Astrocyte (in vitro differentiated cells and primary cell): ENCODE data around the gene UBTF. TPM values are rescaled to one million over a fixed set of nuclear protein-coding genes. Genes with fewer than 3 reads are reported as not detected.

Experiments used
- DNase-seq: peaks from one replicate; pipeline ENCODE4 v3.0.0-alpha.2; 2010; ENCODE audit warnings: low read depth
- FAIRE-seq: peaks from 2 replicates; lab custom pipeline; 2011; peaks lifted over from hg19 to GRCh38; lab: Jason Lieb, UNC
- H2AFZ ChIP-seq: 2 replicates; pipeline ENCODE4 v1.6.0; 2012; ENCODE audit warnings: low read depth, low read length, inconsistent platforms
- H3K27ac ChIP-seq: 2 replicates; pipeline ENCODE4 v1.5.1; 2011; ENCODE audit warnings: low read depth, low read length, inconsistent platforms
- H3K27me3 ChIP-seq: 2 replicates; pipeline ENCODE4 v1.6.0; 2011; ENCODE audit warnings: low read length, inconsistent platforms; ENCODE audit not compliant: insufficient read depth
- H3K36me3 ChIP-seq: 2 replicates; pipeline ENCODE4 v1.5.1; 2011; ENCODE audit warnings: low read length, inconsistent platforms; ENCODE audit not compliant: insufficient read depth
- H3K4me1 ChIP-seq: 2 replicates; pipeline ENCODE4 v1.5.1; 2011; ENCODE audit warnings: low read length, inconsistent platforms; ENCODE audit not compliant: insufficient read depth
- H3K4me2 ChIP-seq: 2 replicates; pipeline ENCODE4 v1.6.0; 2012; ENCODE audit warnings: low read length, inconsistent platforms
- H3K4me3 ChIP-seq: 2 replicates; pipeline ENCODE4 v1.5.1; 2011; ENCODE audit warnings: low read depth, mild to moderate bottlenecking, low read length, inconsistent platforms; ENCODE audit not compliant: insufficient read depth
- H3K79me2 ChIP-seq: 2 replicates; pipeline ENCODE4 v1.6.0; 2012; ENCODE audit warnings: mild to moderate bottlenecking, low read length, inconsistent platforms; ENCODE audit not compliant: insufficient read depth
- H3K9ac ChIP-seq: 2 replicates; pipeline ENCODE4 v1.6.0; 2012; ENCODE audit warnings: mild to moderate bottlenecking, low read length, inconsistent platforms
- H3K9me3 ChIP-seq: 2 replicates; pipeline ENCODE4 v1.5.1; 2012; ENCODE audit warnings: low read depth, mild to moderate bottlenecking, low read length, inconsistent platforms; ENCODE audit not compliant: insufficient read depth
- H4K20me1 ChIP-seq: 2 replicates; pipeline ENCODE4 v1.6.0; 2012; ENCODE audit warnings: low read length, inconsistent platforms; ENCODE audit not compliant: insufficient read depth
- H3K27ac Mint-ChIP-seq: one replicate; pipeline ENCODE4 v1.8.0; 2021; ENCODE audit warnings: mild to moderate bottlenecking, mixed read lengths; ENCODE audit not compliant: unreplicated experiment
- H3K27me3 Mint-ChIP-seq: one replicate; pipeline ENCODE4 v1.8.0; 2021; ENCODE audit warnings: low read depth, mixed read lengths; ENCODE audit not compliant: unreplicated experiment
- H3K36me3 Mint-ChIP-seq: one replicate; pipeline ENCODE4 v1.8.0; 2021; ENCODE audit warnings: low read depth, mixed read lengths; ENCODE audit not compliant: unreplicated experiment
- H3K4me1 Mint-ChIP-seq: one replicate; pipeline ENCODE4 v1.8.0; 2021; ENCODE audit warnings: low read depth, mixed read lengths; ENCODE audit not compliant: unreplicated experiment
- H3K4me3 Mint-ChIP-seq: one replicate; pipeline ENCODE4 v1.8.0; 2021; ENCODE audit warnings: mild to moderate bottlenecking, moderate library complexity, mixed read lengths; ENCODE audit not compliant: unreplicated experiment
- H3K9me3 Mint-ChIP-seq: one replicate; pipeline ENCODE4 v1.8.0; 2021; ENCODE audit warnings: mild to moderate bottlenecking, mixed read lengths; ENCODE audit not compliant: unreplicated experiment
- EZH2 ChIP-seq: IDR thresholded peaks from 2 replicates; pipeline ENCODE4 v1.6.1; 2012; ENCODE audit warnings: mild to moderate bottlenecking, low read length, inconsistent platforms; ENCODE audit not compliant: insufficient read depth
- total RNA-seq: library from RNA; stranded (reverse); gene quantifications from 2 replicates; pipeline ENCODE4 v1.2.1, GENCODE V29; 2021
- TF ChIP-seq, protein P1 (sequence below): IDR thresholded peaks from 2 replicates; pipeline ENCODE4 v1.5.1; 2011; ENCODE audit warnings: low read depth, mild to moderate bottlenecking, inconsistent platforms, low read length, moderate library complexity; ENCODE audit not compliant: insufficient read depth

The UBTF gene
- total RNA-seq, 1 donor from 2014 or later, result 48.0 TPM

DNA sequence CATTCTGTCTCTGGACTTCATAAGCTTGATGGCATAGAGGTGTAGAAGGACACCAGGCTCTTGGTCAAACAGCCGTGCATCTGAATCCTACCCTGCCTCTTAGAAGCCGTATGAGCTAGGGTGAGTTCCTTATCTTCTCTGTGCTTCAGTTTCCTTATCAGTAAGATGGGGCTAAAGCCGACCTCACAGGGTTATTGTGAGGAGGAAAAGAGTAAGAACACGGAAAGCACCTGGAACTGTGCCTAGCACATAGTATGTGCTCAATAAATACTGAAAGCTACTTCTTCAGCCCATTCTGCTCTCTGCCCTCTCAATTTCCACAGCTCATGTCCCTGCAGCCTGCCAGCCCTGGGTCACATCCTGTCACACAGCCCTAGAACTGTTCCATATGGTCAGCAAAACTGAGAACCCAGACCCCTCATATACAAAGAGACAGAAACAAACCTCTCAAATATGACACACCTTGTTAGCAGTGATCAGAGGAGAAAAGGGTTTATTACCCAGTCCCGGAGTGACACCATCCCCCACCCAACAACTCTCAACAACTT is 17.0 kb upstream of the UBTF start:
- H3K9me3 Mint-ChIP-seq, result no peaks in the 10 kb centered on the region
- H4K20me1 ChIP-seq, result no peaks in the 10 kb centered on the region
- H3K27me3 ChIP-seq, result no peaks in the 10 kb centered on the region
- peaks cover 15% of the 10 kb centered on the region for H3K4me1 ChIP-seq
- H3K36me3 ChIP-seq, result no peaks in the 10 kb centered on the region
- H3K36me3 Mint-ChIP-seq, result no peaks in the 10 kb centered on the region
- no peaks in the 10 kb centered on the region for H3K9me3 ChIP-seq
- no peak for TF ChIP-seq EZH2
- TF ChIP-seq, protein P1, sequence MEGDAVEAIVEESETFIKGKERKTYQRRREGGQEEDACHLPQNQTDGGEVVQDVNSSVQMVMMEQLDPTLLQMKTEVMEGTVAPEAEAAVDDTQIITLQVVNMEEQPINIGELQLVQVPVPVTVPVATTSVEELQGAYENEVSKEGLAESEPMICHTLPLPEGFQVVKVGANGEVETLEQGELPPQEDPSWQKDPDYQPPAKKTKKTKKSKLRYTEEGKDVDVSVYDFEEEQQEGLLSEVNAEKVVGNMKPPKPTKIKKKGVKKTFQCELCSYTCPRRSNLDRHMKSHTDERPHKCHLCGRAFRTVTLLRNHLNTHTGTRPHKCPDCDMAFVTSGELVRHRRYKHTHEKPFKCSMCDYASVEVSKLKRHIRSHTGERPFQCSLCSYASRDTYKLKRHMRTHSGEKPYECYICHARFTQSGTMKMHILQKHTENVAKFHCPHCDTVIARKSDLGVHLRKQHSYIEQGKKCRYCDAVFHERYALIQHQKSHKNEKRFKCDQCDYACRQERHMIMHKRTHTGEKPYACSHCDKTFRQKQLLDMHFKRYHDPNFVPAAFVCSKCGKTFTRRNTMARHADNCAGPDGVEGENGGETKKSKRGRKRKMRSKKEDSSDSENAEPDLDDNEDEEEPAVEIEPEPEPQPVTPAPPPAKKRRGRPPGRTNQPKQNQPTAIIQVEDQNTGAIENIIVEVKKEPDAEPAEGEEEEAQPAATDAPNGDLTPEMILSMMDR, result no peak
- no peak overlapping the region for H3K4me3 ChIP-seq
- FAIRE-seq (no peak), DNase-seq (no peak)
- no peak overlapping the region for H3K27ac Mint-ChIP-seq
- H3K4me1 Mint-ChIP-seq, result peaks cover 10% of the 10 kb centered on the region
- no peak overlapping the region for H2AFZ ChIP-seq
- H3K4me3 Mint-ChIP-seq, result no peak overlapping the region
- no peak overlapping the region for H3K4me2 ChIP-seq
- H3K27me3 Mint-ChIP-seq, result no peaks in the 10 kb centered on the region
- no peak overlapping the region for H3K9ac ChIP-seq
- H3K79me2 ChIP-seq, result no peaks in the 10 kb centered on the region
- no peak overlapping the region for H3K27ac ChIP-seq

- FAIRE-seq, result no peak
- Histone ChIP-seq H2AFZ (no peak overlapping the region), H3K4me2 (peak overlapping the region; percentile 73), H3K79me2 (no peaks in the 10 kb centered on the region), H3K4me1 (peaks cover 15% of the 10 kb centered on the region), H4K20me1 (no peaks in the 10 kb centered on the region), H3K9me3 (no peaks in the 10 kb centered on the region), H3K27me3 (no peaks in the 10 kb centered on the region), H3K27ac (peak overlapping the region; percentile 68), H3K4me3 (no peak overlapping the region), H3K36me3 (no peaks in the 10 kb centered on the region), H3K9ac (peak overlapping the region; percentile 60)
- H3K4me3 Mint-ChIP-seq, result no peak overlapping the region
- no peaks in the 10 kb centered on the region for H3K9me3 Mint-ChIP-seq
- peaks cover 10% of the 10 kb centered on the region for H3K4me1 Mint-ChIP-seq
- no peak overlapping the region for H3K27ac Mint-ChIP-seq
- H3K27me3 Mint-ChIP-seq, result peaks cover 3% of the 10 kb centered on the region
- H3K36me3 Mint-ChIP-seq, result no peaks in the 10 kb centered on the region
- TF ChIP-seq, protein P1, result no peak
- no peak for TF ChIP-seq EZH2
- peak; percentile 81 for DNase-seq
These were observed 16.1 kb upstream of the UBTF start for GRCh38 chr17:44235583-44235936.

- Histone ChIP-seq H3K4me1 (peaks cover 15% of the 10 kb centered on the region), H3K27me3 (no peaks in the 10 kb centered on the region), H3K4me3 (no peak overlapping the region), H3K36me3 (no peaks in the 10 kb centered on the region), H3K4me2 (no peak overlapping the region), H2AFZ (no peak overlapping the region), H3K79me2 (no peaks in the 10 kb centered on the region), H4K20me1 (no peaks in the 10 kb centered on the region), H3K27ac (no peak overlapping the region), H3K9ac (no peak overlapping the region), H3K9me3 (no peaks in the 10 kb centered on the region)
- Mint-ChIP-seq H3K9me3 (peaks cover 4% of the 10 kb centered on the region), H3K27ac (no peak overlapping the region), H3K27me3 (peaks cover 12% of the 10 kb centered on the region), H3K36me3 (no peaks in the 10 kb centered on the region), H3K4me1 (peaks cover 10% of the 10 kb centered on the region), H3K4me3 (no peak overlapping the region)
- TF ChIP-seq, protein P1, result no peak
- TF ChIP-seq EZH2, result no peak
- FAIRE-seq (no peak), DNase-seq (no peak)
These were observed 14.1 kb upstream of the UBTF start for GRCh38 chr17:44233582-44233981.
